ENCODE measurements around the gene PTPRN2. TPM values are rescaled to one million over a fixed set of nuclear protein-coding genes. Genes with fewer than 3 reads are reported as not detected.

PTPRN2 gene
- total RNA-seq, 4 donors from 2014 or later, result 2.0 to 9.5 (median 2.6) TPM

DNA sequence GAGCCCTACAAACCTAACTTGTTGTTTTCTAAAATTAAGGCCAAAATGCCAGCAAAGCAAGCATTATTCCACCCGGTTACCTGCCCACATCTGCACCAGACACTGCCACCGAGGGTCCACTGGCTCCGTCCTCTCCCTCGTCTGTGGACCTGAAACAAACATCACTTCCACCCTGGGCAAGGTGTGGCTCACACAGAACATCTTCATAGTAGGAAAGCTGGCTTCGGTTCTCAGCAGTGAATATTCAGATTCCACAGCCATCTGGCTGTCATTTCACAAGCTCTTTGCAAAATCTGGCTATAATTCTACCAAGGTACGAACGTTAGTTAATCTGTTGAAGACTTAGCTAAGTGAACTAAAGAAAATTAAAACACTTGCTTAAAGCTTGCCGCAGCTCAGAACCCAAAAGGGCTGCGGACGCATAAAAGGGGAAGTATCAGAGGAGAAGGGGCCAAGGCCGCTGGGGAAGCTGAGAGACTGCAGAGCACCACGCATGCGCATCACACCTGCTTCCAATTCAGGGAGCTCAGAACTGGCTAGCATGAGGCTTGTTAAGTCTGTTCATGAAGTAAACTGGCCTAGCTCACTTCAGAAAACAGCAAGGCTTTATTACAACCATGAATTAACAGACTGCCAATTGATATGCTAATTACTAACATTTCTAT is 46.1 kb downstream of the PTPRN2 start:
- no peak for TF ChIP-seq CTCF (IDR thresholded peaks at IDR 0.05)
- DNase-seq (ENCODE audit: low spot score) (no peak), ATAC-seq (ENCODE audit: low FRiP score) (no peak)

DNA sequence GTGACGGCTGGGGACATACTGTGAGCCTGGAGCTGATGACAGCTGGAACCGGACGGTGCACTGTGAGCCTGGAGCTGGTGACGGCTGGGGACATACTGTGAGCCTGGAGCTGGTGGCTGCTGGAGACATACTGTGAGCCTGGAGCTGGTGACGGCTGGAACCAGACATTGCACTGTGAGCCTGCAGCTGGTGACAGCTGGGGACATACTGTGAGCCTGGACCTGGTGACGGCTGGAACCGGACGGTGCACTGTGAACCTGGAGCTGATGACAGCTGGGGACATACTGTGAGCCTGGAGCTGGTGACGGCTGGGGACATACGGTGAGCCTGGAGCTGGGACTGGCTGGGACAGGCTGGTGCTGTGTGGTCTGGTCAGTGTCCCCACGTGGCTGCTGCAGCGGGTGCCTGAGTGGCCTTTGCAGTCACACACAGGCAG is 47.9 kb downstream of the PTPRN2 start:
- no peak for DNase-seq (ENCODE audit: low spot score)
- peak; percentile 14 for ATAC-seq (ENCODE audit: low FRiP score)
- TF ChIP-seq CTCF (IDR thresholded peaks at IDR 0.05), result no peak

DNA sequence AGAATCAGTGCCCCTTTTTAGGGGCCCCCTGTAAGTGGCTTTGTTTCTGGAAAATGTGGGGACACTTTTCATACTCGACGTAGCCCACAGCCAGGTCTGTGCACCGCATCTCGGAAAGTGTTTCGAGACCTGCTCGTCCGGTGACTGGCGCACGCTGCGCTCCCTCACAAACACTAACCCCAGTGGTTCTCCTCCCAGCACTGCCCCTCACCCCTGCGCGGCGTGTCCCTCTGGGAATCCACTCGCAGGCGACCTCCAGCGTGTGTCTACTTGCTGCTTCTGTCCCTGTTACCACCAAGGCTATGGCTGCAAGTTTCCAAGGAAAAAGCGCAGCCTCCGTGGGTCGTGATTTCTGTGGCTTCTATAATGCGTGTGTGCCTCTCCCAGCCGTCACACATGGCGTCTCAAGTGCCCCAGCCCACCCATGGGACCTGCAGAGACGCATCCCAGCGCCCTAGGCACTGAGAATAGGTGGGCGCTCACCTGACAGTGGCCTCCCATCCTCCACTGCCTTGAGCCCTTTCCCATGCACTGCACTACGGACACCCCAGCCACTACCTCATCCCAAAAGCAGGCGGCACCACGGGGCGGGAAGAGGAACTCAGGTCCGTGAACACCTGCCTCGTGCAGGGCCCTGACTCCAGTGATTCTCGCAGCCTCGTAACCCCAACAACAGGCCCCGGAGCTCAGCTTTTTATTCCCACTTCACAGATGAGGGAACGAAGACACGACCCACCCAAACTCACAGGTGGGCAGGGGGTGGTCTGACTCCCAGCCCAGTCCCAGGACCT is 49.3 kb downstream of the PTPRN2 start:
- no peak for ATAC-seq (ENCODE audit: low FRiP score)
- no peak for DNase-seq (ENCODE audit: low spot score)
- no peak for TF ChIP-seq CTCF (IDR thresholded peaks at IDR 0.05)

- TF ChIP-seq CTCF (IDR thresholded peaks at IDR 0.05), result no peak
- ATAC-seq (ENCODE audit: low FRiP score), result no peak
Measured at GRCh38 chr7:158537516-158537882, 50.1 kb downstream of the PTPRN2 start.

GRCh38 chr7:158536871-158537515 is 50.6 kb downstream of the PTPRN2 start:
- DNase-seq (ENCODE audit: low spot score) (no peak), ATAC-seq (ENCODE audit: low FRiP score) (no peak)

More at GRCh38 chr7:158537516-158537882, 50.1 kb downstream of the PTPRN2 start:
- DNase-seq (ENCODE audit: low spot score), result no peak

DNA sequence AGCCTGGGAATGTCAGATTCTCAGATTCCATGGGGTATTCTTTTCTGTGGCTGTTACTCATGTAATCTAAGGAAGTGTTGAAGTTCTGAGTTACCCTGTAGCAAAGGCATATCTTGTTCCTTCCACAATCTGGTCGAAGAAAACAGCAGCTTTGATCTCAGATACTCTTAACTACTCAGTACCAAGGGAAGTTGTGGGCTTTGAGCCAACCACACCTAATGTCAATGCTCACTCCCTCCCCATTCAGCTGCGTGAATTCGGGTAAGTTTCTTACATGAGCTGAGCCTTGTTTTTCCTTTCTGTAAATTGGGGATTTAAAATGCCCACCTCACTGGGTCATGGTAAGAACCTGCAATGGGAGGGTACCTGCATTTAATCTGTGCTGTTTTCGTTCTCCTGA is 52.5 kb downstream of the PTPRN2 start:
- TF ChIP-seq CTCF (IDR thresholded peaks at IDR 0.05), result no peak
- DNase-seq (ENCODE audit: low spot score) (no peak), ATAC-seq (ENCODE audit: low FRiP score) (no peak)

More at GRCh38 chr7:158536871-158537515, 50.6 kb downstream of the PTPRN2 start:
- TF ChIP-seq CTCF (IDR thresholded peaks at IDR 0.05), result no peak

Measured in omental fat pad (tissue), 4 donors.